Heart left ventricle (tissue), 16 donors: ENCODE data around the gene ESYT2. TPM values are rescaled to one million over a fixed set of nuclear protein-coding genes. Genes with fewer than 3 reads are reported as not detected.

ENCODE experiments used
- ATAC-seq, 4 donors: fragments of 200-7000 bp; cut with Tn5 transposase; one replicate each; pipeline ENCODE4 v1.9.1; 2020 to 2022; ENCODE audit warnings: moderate library complexity in 4 of 4, mild to moderate bottlenecking in 3 of 4, moderate number of reproducible peaks in 1 of 4
- DNase-seq, 5 donors: peaks; one replicate each; pipeline ENCODE4 v3.0.0-alpha.2; 2020
- H3K27ac ChIP-seq, 12 donors: fragments of 200-600 bp; sonication (generic) in 4 of 12; one replicate each; pipeline versions ENCODE4 v1.5.0 to v1.8.0; 2016 to 2022; ENCODE audit warnings: mild to moderate bottlenecking in 2 of 12
- H3K27me3 ChIP-seq, 9 donors: fragments of 200-600 bp; sonication (generic) in 2 of 9; one replicate each; pipeline versions ENCODE4 v1.5.1 to v1.8.0; 2016 to 2022; ENCODE audit warnings: mild to moderate bottlenecking in 3 of 9
- H3K36me3 ChIP-seq, 9 donors: fragments of 200-600 bp; sonication (generic) in 2 of 9; one replicate each; pipeline versions ENCODE4 v1.5.0 to v1.8.0; 2018 to 2022; ENCODE audit warnings: mild to moderate bottlenecking in 2 of 9
- H3K4me1 ChIP-seq, 12 donors: fragments of 200-600 bp; sonication (generic) in 4 of 12; one replicate each; pipeline versions ENCODE4 v1.5.0 to v1.8.0; 2016 to 2022; ENCODE audit warnings: mild to moderate bottlenecking in 3 of 12
- H3K4me3 ChIP-seq, 12 donors: fragments of 200-600 bp; sonication (generic) in 4 of 12; one replicate each; pipeline versions ENCODE4 v1.5.0 to v1.8.0; 2017 to 2022; ENCODE audit warnings: mild to moderate bottlenecking in 9 of 12, moderate library complexity in 4 of 12
- H3K9me3 ChIP-seq, 12 donors: fragments of 200-600 bp; sonication (generic) in 4 of 12; one replicate each; pipeline versions ENCODE4 v1.5.0 to v1.8.0; 2016 to 2022; ENCODE audit warnings: mild to moderate bottlenecking in 1 of 12
- POLR2A ChIP-seq, 2 donors: fragments of 450-650 bp; IDR thresholded peaks; one replicate each; pipeline ENCODE4 v1.6.1; 2017; ENCODE audit warnings: antibody characterized with exemption in 2 of 2, mild to moderate bottlenecking in 2 of 2, moderate library complexity in 2 of 2
- WGBS, 4 donors: extraction: QIAGEN DNeasy Blood & Tissue Kit in 2 of 4; methylation state at CpG; one replicate each; pipeline versions ENCODE4 v1.1.5 to v1.1.7; 2013 to 2018; 5-methylcytosine and 5-hydroxymethylcytosine counted together
- intact Hi-C, 10 donors: fragments of 100-400 bp; cut with DNase I; formaldehyde crosslinking; loops; one replicate each; pipeline versions ENCODE4 v1.11.1 to v1.14.2; 2022
- polyA plus RNA-seq, 2 donors: library from polyadenylated mRNA; stranded (reverse); fragments of 200-250 nt; gene quantifications; one replicate each; pipeline ENCODE4 v1.2.3, GENCODE V29; 2013
- total RNA-seq, 9 donors: library from RNA; depleted of rRNA in 2 of 9; stranded (reverse); fragments of >200 nt in 2 of 9; fragmentation: NEBNext Ultra II Directional in 3 of 9; extraction: Animal tissue kit (Norgen Biotek cat#: 25700) in 3 of 9; gene quantifications; one replicate each; pipeline versions ENCODE4 v1.1.0 to v1.2.4, GENCODE V29; 2016 to 2023
- TF ChIP-seq, protein P1 (sequence below), 12 donors: fragments of 200-600 bp; sonication (generic) in 4 of 12; IDR thresholded peaks; one replicate each; pipeline versions ENCODE4 v1.5.0 to v1.8.0; 2018 to 2022; ENCODE audit warnings: antibody characterized with exemption in 12 of 12, mild to moderate bottlenecking in 5 of 12
- donor health status: ischemic (EF 13 %, LVEDD 7.1; RV severe dilation, severe dysfunction).
- donor health status: healthy with polysubstance abuse.
- donor health status: DM: no; HTN: yes; CAD: no.
- donor health status: DM: no; HTN: no; CAD: no.
- donor health status: ischemic (EF 25% LVEDD 6.9; RV normal size, moderate dysfunction).
- donor health status: ischemic (EF 25% LVEDD 5.7; RV mildly dilated, moderate dysfunction).
- donor health status: healthy.
- donor health status: DM: yes; HTN: yes; CAD: no.
- donor health status: ischemic (EF 35%, LVEDD 5.7; RV mildly dilated, moderate dysfunction).
- donor health status: nonischemic (EF 11% LVEDD 7.7; RV severe dilation, severe dysfunction).
- donor health status: DM: yes; HTN: yes; CAD: no.
- donor health status: PGD.
- donor health status: ischemic (EF 29% LVEDD 5.4; RV normal size, mild dysfunction).
- donor health status: nonischemic (EF 23%, LVEDD 6.1; RV moderate dilation, normal function).

ESYT2 gene
- total and polyA plus RNA-seq, 11 donors = 16.2 to 91.8 (median 49.8) TPM

- 88 to 94% (median 89%) methylated on average over 8 of the region's 8 CpGs for WGBS, 4 donors
- Histone ChIP-seq H3K27me3 (no peaks in the 10 kb centered on the region), H3K36me3 (no peaks in the 10 kb centered on the region), H3K4me3 (no peak overlapping the region), H3K4me1 (peaks cover 0 to 6% (median 0%) of the 10 kb centered on the region in 12 donors), H3K9me3 (no peaks in the 10 kb centered on the region), H3K27ac (no peak overlapping the region)
- DNase-seq = no peak
- intact Hi-C loops = no loop called here
- no peak for TF ChIP-seq POLR2A (IDR thresholded peaks at IDR 0.05)
- TF ChIP-seq, protein P1, sequence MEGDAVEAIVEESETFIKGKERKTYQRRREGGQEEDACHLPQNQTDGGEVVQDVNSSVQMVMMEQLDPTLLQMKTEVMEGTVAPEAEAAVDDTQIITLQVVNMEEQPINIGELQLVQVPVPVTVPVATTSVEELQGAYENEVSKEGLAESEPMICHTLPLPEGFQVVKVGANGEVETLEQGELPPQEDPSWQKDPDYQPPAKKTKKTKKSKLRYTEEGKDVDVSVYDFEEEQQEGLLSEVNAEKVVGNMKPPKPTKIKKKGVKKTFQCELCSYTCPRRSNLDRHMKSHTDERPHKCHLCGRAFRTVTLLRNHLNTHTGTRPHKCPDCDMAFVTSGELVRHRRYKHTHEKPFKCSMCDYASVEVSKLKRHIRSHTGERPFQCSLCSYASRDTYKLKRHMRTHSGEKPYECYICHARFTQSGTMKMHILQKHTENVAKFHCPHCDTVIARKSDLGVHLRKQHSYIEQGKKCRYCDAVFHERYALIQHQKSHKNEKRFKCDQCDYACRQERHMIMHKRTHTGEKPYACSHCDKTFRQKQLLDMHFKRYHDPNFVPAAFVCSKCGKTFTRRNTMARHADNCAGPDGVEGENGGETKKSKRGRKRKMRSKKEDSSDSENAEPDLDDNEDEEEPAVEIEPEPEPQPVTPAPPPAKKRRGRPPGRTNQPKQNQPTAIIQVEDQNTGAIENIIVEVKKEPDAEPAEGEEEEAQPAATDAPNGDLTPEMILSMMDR (IDR thresholded peaks at IDR 0.05) = no peak
- ATAC-seq = no peak
Observed at GRCh38 chr7:158837790-158838637, 8.7 kb upstream of the ESYT2 start.

DNA sequence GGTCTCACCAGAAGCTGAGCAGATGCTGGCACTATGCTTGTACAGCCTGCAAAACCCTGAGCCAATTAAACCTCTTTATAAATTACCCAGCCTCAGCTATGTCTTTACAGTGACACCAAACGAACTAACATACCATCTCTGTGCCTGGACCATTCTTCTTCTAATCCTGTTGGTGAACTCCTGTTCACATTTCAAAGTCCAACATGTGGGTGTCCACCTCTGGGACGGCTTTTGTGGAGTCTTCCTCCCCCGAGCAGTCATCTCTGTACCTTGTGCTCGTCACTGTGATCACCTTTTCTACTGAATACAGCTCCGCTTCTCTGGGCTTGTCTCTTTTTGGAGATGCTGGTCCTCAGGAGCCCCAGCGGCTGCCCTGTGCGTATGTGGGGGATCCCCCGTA lies 7.4 kb upstream of the ESYT2 start:
- TF ChIP-seq, protein P1 (IDR thresholded peaks at IDR 0.05) = no peak
- no peak for TF ChIP-seq POLR2A (IDR thresholded peaks at IDR 0.05)
- H3K9me3 ChIP-seq = no peaks in the 10 kb centered on the region
- H3K4me1 ChIP-seq = peaks cover 0 to 6% (median 0%) of the 10 kb centered on the region in 12 donors
- H3K36me3 ChIP-seq = no peaks in the 10 kb centered on the region
- H3K27me3 ChIP-seq = no peaks in the 10 kb centered on the region
- no peak overlapping the region for H3K4me3 ChIP-seq
- no peak overlapping the region for H3K27ac ChIP-seq
- intact Hi-C loops = no loop called here
- ATAC-seq (no peak), DNase-seq (no peak)
- WGBS, 4 donors = 87 to 96% (median 89%) methylated on average over 8 of the region's 8 CpGs

DNA sequence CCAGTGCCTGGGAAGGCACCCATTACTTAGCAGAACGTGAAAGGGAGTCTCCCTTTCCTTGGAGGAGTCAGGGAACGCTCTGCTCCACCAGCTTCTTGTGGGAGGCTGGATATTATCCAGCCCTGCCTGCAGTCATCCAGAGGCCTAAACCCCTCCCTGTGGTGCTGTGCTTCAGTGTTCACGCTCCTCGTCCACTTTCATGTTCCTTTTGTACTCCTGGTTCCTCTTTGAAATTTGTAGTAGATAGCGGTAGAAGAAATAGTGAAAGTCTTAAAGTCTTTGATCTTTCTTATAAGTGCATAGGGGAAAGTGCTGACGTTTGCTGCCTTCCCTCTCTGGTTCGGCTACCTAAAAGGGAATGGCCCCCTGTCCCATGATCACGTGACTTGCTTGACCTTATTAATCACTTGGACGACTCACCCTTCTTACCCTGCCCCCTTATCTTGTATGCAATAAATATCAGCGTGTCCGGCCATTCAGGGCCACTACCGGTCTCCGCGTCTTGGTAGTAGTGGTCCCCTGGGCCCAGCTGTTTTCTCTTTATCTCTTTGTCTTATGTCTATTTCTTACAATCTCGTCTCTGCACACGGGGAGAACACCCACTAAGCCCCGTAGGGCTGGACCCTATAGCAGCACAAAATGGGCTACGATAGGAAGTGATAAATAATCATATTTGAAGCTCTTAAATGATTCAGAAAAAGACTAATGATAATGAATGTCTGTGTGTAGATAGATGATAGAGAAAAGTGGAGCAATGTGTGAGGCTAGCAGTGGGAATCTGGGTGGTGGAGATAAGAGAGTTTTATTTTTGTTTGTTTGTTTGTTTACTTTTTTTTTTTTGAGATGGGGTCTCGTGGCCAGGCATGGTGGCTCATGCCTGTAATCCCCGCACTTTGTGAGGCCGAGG lies 5.8 kb upstream of the ESYT2 start:
- Histone ChIP-seq H3K9me3 (no peaks in the 10 kb centered on the region), H3K36me3 (no peaks in the 10 kb centered on the region), H3K4me1 (peaks cover 0 to 14% (median 6%) of the 10 kb centered on the region in 12 donors), H3K27ac (peak overlapping the region in 6 of 12 donors; percentile 12 to 60 (median 32)), H3K4me3 (no peak overlapping the region), H3K27me3 (no peaks in the 10 kb centered on the region)
- ATAC-seq = no peak
- DNase-seq = no peak
- TF ChIP-seq, protein P1 (IDR thresholded peaks at IDR 0.05) = no peak
- TF ChIP-seq POLR2A (IDR thresholded peaks at IDR 0.05) = no peak
- intact Hi-C loops = no loop called here
- WGBS, 4 donors = 62 to 74% (median 69%) methylated on average over 21 of the region's 21 CpGs

DNA sequence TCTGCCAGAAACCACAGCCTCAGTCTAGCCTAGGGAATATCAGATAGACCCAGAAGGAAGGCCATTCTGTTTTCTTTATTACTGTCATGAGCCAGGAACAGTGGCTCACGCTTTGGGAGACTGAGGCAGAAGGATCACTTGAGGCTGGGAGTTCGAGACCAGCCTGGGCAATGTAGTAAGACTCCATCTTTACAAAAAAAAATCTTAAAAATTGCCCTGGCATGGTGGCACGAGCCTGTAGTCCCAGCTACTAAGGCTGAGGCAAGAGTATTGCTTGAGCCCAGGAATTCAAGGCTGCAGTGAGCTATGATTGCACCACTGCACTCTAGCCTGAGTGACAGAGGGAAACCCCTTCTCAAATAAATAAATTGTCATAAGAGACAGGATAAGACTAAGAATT lies 3.7 kb upstream of the ESYT2 start:
- 84 to 95% (median 90%) methylated on average over 3 of the region's 3 CpGs for WGBS, 4 donors
- TF ChIP-seq, protein P1 (IDR thresholded peaks at IDR 0.05) = no peak
- no peak for TF ChIP-seq POLR2A (IDR thresholded peaks at IDR 0.05)
- H3K4me3 ChIP-seq = no peak overlapping the region
- H3K9me3 ChIP-seq = no peaks in the 10 kb centered on the region
- no peaks in the 10 kb centered on the region for H3K27me3 ChIP-seq
- DNase-seq = no peak
- intact Hi-C loops = no loop called here
- H3K27ac ChIP-seq = no peak overlapping the region
- H3K36me3 ChIP-seq = no peaks in the 10 kb centered on the region
- no peak for ATAC-seq
- peaks cover 0 to 16% (median 7%) of the 10 kb centered on the region in 12 donors for H3K4me1 ChIP-seq
